Smooth muscle cell (in vitro differentiated cells): ENCODE results near the gene ARMC6. TPM values are rescaled to one million over a fixed set of nuclear protein-coding genes. Genes with fewer than 3 reads are reported as not detected.

Source experiments
- DNase-seq: peaks from one replicate; lab custom pipeline; 2025; ENCODE audit not compliant: unreplicated experiment; lab: John Stamatoyannopoulos, UW
- H2AFZ ChIP-seq: fragments of 200-600 bp; sonication (generic); 2 replicates; pipeline ENCODE4 v1.6.0; 2016; ENCODE audit warnings: antibody characterized with exemption, low read depth, mild to moderate bottlenecking
- H3F3A ChIP-seq: fragments of 200-600 bp; sonication (generic); 2 replicates; pipeline ENCODE4 v1.6.0; 2017; ENCODE audit warnings: antibody characterized with exemption, low read depth
- H3K27ac ChIP-seq: fragments of 200-600 bp; sonication (generic); 2 replicates; pipeline ENCODE4 v1.5.1; 2016; ENCODE audit warnings: low read depth, mild to moderate bottlenecking
- H3K27me3 ChIP-seq: fragments of 200-600 bp; sonication (generic); 2 replicates; pipeline ENCODE4 v1.6.1; 2016; ENCODE audit warnings: low read depth, mild to moderate bottlenecking
- H3K36me3 ChIP-seq: fragments of 200-600 bp; sonication (generic); 2 replicates; pipeline ENCODE4 v1.5.1; 2016; ENCODE audit warnings: low read depth
- H3K4me1 ChIP-seq: fragments of 200-600 bp; sonication (generic); 2 replicates; pipeline ENCODE4 v1.5.1; 2016; ENCODE audit warnings: low read depth
- H3K4me2 ChIP-seq: fragments of 200-600 bp; sonication (generic); 2 replicates; pipeline ENCODE4 v1.6.0; 2016; ENCODE audit warnings: mild to moderate bottlenecking
- H3K4me3 ChIP-seq: fragments of 200-600 bp; sonication (generic); 2 replicates; pipeline ENCODE4 v1.5.1; 2016; ENCODE audit warnings: mild to moderate bottlenecking
- H3K79me2 ChIP-seq: fragments of 200-600 bp; sonication (generic); 2 replicates; pipeline ENCODE4 v1.6.0; 2016; ENCODE audit warnings: low read depth, mild to moderate bottlenecking
- H3K9ac ChIP-seq: fragments of 200-600 bp; sonication (generic); 2 replicates; pipeline ENCODE4 v1.6.0; 2016; ENCODE audit warnings: low read depth
- H3K9me3 ChIP-seq: fragments of 200-600 bp; sonication (generic); replicated peaks from 2 replicates; pipeline ENCODE4 v1.5.1; 2016; ENCODE audit warnings: low read depth
- H4K20me1 ChIP-seq: fragments of 200-600 bp; sonication (generic); 2 replicates; pipeline ENCODE4 v1.6.0; 2016; ENCODE audit warnings: low read depth
- CTCF ChIP-seq: fragments of 200-600 bp; sonication (generic); IDR thresholded peaks from 2 replicates; pipeline ENCODE4 v1.5.1; 2017; ENCODE audit warnings: borderline replicate concordance, mild to moderate bottlenecking, antibody characterized with exemption; ENCODE audit not compliant: insufficient read depth, poor library complexity, severe bottlenecking
- whole genome bisulfite sequencing: methylation state at CpG from one replicate; pipeline ENCODE4 v1.1.7; 2016; ENCODE audit warnings: low lambda C conversion rate; 5-methylcytosine and 5-hydroxymethylcytosine counted together
- polyA plus RNA-seq: library from polyadenylated mRNA; unstranded; fragments of >200 nt; fragmentation: Nextera tagmentation; extraction: Ambion mirVana; gene quantifications from 2 replicates; pipeline ENCODE4 v1.2.1, GENCODE V29; 2016
- total RNA-seq: library from RNA; depleted of rRNA; stranded (reverse); fragments of >200 nt; gene quantifications from 2 replicates; pipeline ENCODE4 v1.2.3, GENCODE V29; 2014

ARMC6 gene
- total and polyA plus RNA-seq, 2 experiments from 2014 or later: 17.8 to 27.1 TPM

- H3K4me1 ChIP-seq: no peaks in the 10 kb centered on the region
- no peak for TF ChIP-seq CTCF
- H3K79me2 ChIP-seq: no peaks in the 10 kb centered on the region
- H3K4me3 ChIP-seq: no peak overlapping the region
- no peak for DNase-seq
- H2AFZ ChIP-seq: no peak overlapping the region
- no peak overlapping the region for H3K27ac ChIP-seq
- H4K20me1 ChIP-seq: peaks cover 57% of the 10 kb centered on the region
- no peak overlapping the region for H3K9ac ChIP-seq
- H3K27me3 ChIP-seq: no peaks in the 10 kb centered on the region
- H3K4me2 ChIP-seq: no peak overlapping the region
- no peaks in the 10 kb centered on the region for H3K9me3 ChIP-seq
- H3K36me3 ChIP-seq: no peaks in the 10 kb centered on the region
- H3F3A ChIP-seq: no peaks in the 10 kb centered on the region
- WGBS: 94% methylated on average over 7 of the region's 7 CpGs
Measured at GRCh38 chr19:19077103-19077502, 43.7 kb downstream of the ARMC6 start.

- H3K27ac ChIP-seq: no peak overlapping the region
- H3K4me3 ChIP-seq: no peak overlapping the region
- H4K20me1 ChIP-seq: peaks cover 47% of the 10 kb centered on the region
- no peak overlapping the region for H2AFZ ChIP-seq
- no peak overlapping the region for H3K9ac ChIP-seq
- no peaks in the 10 kb centered on the region for H3K9me3 ChIP-seq
- no peak for DNase-seq
- H3K27me3 ChIP-seq: no peaks in the 10 kb centered on the region
- no peak for TF ChIP-seq CTCF
- H3F3A ChIP-seq: no peaks in the 10 kb centered on the region
- no peak overlapping the region for H3K4me2 ChIP-seq
- H3K36me3 ChIP-seq: no peaks in the 10 kb centered on the region
- H3K79me2 ChIP-seq: no peaks in the 10 kb centered on the region
- H3K4me1 ChIP-seq: no peaks in the 10 kb centered on the region
- 94% methylated on average over 6 of the region's 6 CpGs for WGBS
Measured at GRCh38 chr19:19078801-19079200, 45.4 kb downstream of the ARMC6 start.

- H3K79me2 ChIP-seq: no peaks in the 10 kb centered on the region
- H3K9me3 ChIP-seq: no peaks in the 10 kb centered on the region
- no peaks in the 10 kb centered on the region for H3K36me3 ChIP-seq
- H3K4me2 ChIP-seq: no peak overlapping the region
- H2AFZ ChIP-seq: no peak overlapping the region
- no peak overlapping the region for H3K4me3 ChIP-seq
- no peaks in the 10 kb centered on the region for H3F3A ChIP-seq
- no peak overlapping the region for H3K27ac ChIP-seq
- no peaks in the 10 kb centered on the region for H3K4me1 ChIP-seq
- DNase-seq: no peak
- TF ChIP-seq CTCF: no peak
- peaks cover 42% of the 10 kb centered on the region for H4K20me1 ChIP-seq
- 94% methylated on average over 1 of the region's 1 CpG for WGBS
- no peaks in the 10 kb centered on the region for H3K27me3 ChIP-seq
- no peak overlapping the region for H3K9ac ChIP-seq
Measured at GRCh38 chr19:19079571-19079970, 46.2 kb downstream of the ARMC6 start.

GRCh38 chr19:19081642-19082151 lies 48.3 kb downstream of the ARMC6 start:
- Histone ChIP-seq H3K27ac (no peak overlapping the region), H3K9me3 (no peaks in the 10 kb centered on the region), H3K4me1 (no peaks in the 10 kb centered on the region), H3K9ac (no peak overlapping the region), H3K4me3 (no peak overlapping the region), H3K36me3 (no peaks in the 10 kb centered on the region), H3K27me3 (no peaks in the 10 kb centered on the region), H2AFZ (no peak overlapping the region), H3F3A (no peaks in the 10 kb centered on the region), H3K4me2 (no peak overlapping the region), H4K20me1 (peaks cover 42% of the 10 kb centered on the region), H3K79me2 (no peaks in the 10 kb centered on the region)
- no peak for TF ChIP-seq CTCF
- 88% methylated on average over 16 of the region's 16 CpGs for WGBS
- DNase-seq: no peak
